ENCODE data around the gene ZNF584.
A peak's percentile ranks its signal among the peaks of the same experiment; 100 is the strongest.

Gene ZNF584

DNA sequence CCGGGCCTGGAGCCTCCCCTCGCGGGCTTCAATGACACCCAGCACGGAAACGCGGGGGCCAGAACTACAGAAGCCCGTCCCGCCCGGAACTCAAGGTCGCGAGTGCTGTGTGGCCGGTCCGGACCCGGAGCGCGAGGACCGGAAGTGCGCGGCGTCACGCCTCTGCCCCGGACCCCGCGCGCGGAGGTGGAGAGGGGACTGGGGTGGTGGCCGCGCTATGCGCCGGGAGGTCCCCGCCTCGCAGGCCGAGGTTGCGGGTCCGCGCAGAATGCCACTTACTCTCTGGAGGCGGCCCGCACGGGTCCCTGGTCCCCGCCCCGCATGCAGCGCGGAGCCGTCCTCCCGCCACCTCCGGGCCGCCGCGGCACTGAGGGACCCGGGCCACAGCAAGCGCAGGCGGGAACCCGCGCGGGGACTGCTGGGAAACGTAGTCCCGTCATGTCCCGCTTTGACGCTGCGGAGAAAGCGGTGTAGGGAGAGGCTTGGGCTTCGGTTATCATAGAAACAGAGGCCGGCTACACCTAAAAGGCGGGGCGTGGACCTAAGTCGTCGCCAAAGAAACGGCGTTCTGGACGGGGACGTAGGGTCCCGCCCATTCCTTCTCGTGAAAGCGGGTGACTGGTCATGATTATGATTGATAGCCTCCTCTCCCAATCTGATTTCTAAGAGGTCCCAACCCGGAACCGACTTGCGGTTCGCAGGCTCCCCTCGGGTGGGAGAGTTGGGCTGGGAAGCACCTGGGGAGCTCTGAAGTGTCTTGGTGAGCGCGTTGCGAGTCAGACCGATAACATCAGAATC is 27.6 kb upstream of the ZNF584 start, which contains the start of gene ZNF837:
TSS of gene ZNF837 (minus strand) at position 369 of the 798 bp plus-strand sequence. CDS start 11,698 bp downstream, outside the sequence.
- peak; percentile 93 for ATAC-seq
- Mint-ChIP-seq H3K36me3 (no peaks in the 10 kb centered on the region), H3K9me3 (no peaks in the 10 kb centered on the region), H3K27me3 (no peaks in the 10 kb centered on the region), H3K4me1 (peaks cover 43% of the 10 kb centered on the region), H3K27ac (peak within 1 kb of the TSS; percentile 96), H3K4me3 (peak within 1 kb of the TSS; percentile 88)

DNA sequence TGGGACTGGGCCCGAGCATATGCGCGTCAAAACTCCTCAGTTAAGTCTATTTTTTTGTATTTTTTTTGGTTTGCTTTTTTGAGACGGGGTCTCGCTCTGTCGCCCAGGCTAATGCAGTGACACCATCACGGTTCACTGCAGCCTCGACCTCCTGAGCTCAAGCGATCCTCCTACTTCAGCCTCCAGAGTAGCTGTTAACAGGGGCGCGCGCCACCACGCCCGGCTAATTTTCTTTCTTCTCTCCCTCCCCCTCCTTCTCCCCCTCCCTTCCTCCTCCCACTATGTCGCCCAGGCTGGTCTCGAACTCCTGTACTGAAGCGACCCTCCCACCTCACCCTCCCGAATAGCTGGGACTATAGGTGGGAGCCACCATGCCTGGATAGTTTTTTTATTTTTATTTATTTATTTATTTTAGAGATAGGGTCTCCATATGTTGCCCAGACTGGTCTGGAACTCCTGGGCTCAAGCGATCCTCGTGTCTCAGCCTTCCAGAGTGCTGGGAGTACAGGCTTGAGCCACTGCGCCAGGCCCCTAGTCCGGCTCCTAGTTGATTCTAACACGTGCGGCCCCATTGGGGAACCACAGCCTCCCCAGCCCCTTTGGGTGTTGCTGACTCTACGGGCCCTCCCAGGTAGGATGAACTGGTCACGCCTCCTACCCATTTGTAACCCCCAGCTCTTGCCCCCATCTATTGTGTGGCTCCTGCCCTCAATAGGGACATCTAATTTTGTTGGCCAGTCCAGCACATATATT is 26.8 kb upstream of the ZNF584 start:
- Mint-ChIP-seq H3K27ac (peak overlapping the region; percentile 96), H3K4me1 (peaks cover 48% of the 10 kb centered on the region), H3K9me3 (no peaks in the 10 kb centered on the region), H3K27me3 (no peaks in the 10 kb centered on the region), H3K4me3 (peak overlapping the region; percentile 88), H3K36me3 (no peaks in the 10 kb centered on the region)
- ATAC-seq = no peak

DNA sequence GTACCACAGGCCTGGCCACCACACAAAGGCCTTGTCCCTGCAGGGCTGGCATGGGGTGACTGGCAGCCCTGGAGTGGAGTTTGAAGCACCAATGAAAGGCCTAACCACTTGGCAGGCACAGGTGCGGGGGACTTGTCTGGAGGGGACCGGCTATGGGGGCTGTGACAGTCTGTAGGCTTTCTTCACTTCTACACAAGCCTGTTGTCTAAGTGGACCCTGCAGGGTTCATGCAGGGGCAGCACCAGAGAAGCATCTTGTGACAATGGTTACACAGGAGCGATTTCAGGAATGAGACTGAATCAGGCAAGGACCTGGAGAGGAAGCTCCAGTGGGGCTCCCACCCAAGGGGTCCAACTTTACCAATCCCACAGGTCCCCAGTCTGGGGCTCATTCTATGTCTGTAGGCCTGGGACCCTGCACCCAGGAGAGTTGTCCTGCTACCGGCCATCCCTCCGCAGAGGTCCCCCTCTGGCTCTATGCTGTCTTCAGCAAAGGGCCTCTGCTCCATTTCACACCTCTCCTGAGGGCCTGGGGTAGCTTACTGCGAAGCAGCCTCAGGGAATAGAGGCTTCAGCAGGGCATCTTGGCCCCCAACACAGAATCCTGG is 25.3 kb upstream of the ZNF584 start:
- Mint-ChIP-seq H3K27ac (no peak overlapping the region), H3K9me3 (no peaks in the 10 kb centered on the region), H3K36me3 (peaks cover 4% of the 10 kb centered on the region), H3K27me3 (no peaks in the 10 kb centered on the region), H3K4me1 (peaks cover 53% of the 10 kb centered on the region), H3K4me3 (no peak overlapping the region)
- ATAC-seq = no peak

DNA sequence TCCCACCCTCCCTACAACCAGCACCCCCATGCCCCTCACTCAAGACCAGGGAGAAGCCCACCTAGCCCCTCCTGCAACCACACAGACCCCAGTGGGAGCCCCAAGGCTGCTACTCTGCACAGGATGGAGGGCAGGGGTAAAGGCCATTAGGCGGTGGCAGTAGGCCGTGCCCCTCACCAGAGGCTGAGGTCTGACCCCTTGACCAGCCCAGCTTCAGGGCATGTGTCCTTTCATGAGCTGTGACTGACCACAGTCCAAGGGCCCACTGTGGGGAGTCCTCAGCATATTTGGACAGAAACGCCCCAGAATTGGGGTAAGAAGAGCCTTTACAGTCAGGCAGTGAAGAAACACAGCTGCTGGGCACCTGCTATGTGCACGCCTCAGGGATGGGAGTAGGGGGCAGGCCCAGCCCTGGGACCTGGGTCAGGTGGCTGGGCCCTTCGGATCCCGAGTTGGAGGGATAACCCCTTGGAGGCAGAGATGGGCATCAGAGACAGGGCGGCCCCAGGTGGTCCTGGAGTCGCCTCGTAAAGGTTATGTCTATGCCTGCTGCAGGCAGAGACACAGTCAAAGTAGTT is 23.0 kb upstream of the ZNF584 start:
- Mint-ChIP-seq H3K27ac (peak overlapping the region; percentile 97), H3K4me3 (peak overlapping the region; percentile 92), H3K27me3 (no peaks in the 10 kb centered on the region), H3K4me1 (peaks cover 46% of the 10 kb centered on the region), H3K9me3 (no peaks in the 10 kb centered on the region), H3K36me3 (peaks cover 17% of the 10 kb centered on the region)
- no peak for ATAC-seq

DNA sequence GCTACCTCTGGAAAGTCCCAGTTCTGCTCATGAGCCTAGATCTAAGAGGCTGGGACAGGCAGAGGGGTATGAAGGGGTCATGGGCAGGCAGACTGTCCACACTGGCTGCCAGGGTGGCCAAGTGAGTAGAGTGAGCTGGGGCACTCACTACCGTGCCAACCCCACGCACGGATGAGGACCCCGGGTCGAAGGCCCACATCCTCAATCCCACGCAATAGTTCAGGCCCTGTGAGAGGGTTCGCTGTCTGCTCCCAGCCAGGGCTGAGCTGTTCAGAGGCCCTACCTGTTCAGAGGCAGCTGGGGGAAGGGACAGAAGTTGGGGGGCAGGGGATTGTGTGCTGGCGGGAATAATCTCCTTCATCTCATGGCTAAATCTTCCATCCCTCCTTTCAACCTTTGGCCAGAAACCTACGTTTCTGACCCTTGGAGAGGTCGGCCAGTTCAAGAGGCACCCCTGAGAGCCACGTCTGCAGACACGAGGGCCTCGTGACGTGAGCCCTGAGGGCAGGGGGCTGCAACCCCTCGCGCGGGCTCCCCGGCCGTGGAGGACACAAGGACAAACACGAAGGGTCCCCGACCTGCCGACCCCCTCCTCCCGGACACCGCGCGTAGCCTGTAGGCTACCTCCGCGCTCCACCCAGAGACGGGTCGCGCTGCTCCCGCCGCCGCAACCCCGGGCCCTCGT is 22.4 kb upstream of the ZNF584 start:
- Mint-ChIP-seq H3K36me3 (peaks cover 23% of the 10 kb centered on the region), H3K27me3 (no peaks in the 10 kb centered on the region), H3K27ac (peak overlapping the region; percentile 97), H3K4me1 (peaks cover 50% of the 10 kb centered on the region), H3K9me3 (no peaks in the 10 kb centered on the region), H3K4me3 (peak overlapping the region; percentile 92)
- peak; percentile 17 for ATAC-seq

DNA sequence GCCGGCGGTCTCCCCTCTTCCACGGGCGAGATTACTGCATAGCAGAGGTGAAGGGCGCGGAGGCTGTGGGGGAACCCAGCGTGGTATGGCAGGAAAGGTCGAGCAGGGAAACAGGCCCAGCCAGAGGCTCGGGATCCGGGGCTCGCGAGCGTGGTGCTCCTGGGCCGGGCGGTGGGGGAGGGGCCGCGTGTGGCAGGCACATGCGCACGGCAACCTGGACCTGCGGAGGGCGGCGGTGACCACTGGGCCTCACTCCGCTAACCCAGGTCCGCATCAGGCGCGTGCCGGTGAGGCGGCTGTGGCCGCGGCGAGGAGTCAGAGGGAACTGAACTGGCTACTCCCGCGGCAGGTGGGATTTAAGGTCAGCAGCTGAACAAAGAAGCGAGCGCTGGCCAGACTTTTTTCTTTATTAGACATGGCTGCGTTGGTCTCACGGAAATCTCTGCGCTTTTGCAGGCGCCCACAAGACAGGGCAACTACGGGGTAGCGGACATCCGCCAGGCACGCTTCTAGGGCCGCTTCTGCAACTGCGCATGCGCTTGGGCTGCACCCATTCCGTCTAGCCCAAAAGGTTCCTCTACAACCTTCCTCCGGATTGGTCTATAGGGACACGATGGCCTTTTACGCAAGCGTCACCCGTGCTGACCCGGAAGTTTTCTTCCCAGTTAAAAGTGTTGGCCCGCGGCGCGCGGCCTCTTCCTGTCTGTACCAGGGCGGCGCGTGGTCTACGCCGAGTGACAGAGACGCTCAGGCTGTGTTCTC is 21.7 kb upstream of the ZNF584 start, which contains the start of gene RPS5:
TSS of gene RPS5 (plus strand) at position 694 of the 762 bp plus-strand sequence. CDS start 869 bp downstream, outside the sequence.
- Mint-ChIP-seq H3K27me3 (no peaks in the 10 kb centered on the region), H3K4me1 (peaks cover 49% of the 10 kb centered on the region), H3K27ac (peak within 1 kb of the TSS; percentile 97), H3K9me3 (no peaks in the 10 kb centered on the region), H3K36me3 (peaks cover 24% of the 10 kb centered on the region), H3K4me3 (peak within 1 kb of the TSS; percentile 92)
- peak; percentile 95 for ATAC-seq

DNA sequence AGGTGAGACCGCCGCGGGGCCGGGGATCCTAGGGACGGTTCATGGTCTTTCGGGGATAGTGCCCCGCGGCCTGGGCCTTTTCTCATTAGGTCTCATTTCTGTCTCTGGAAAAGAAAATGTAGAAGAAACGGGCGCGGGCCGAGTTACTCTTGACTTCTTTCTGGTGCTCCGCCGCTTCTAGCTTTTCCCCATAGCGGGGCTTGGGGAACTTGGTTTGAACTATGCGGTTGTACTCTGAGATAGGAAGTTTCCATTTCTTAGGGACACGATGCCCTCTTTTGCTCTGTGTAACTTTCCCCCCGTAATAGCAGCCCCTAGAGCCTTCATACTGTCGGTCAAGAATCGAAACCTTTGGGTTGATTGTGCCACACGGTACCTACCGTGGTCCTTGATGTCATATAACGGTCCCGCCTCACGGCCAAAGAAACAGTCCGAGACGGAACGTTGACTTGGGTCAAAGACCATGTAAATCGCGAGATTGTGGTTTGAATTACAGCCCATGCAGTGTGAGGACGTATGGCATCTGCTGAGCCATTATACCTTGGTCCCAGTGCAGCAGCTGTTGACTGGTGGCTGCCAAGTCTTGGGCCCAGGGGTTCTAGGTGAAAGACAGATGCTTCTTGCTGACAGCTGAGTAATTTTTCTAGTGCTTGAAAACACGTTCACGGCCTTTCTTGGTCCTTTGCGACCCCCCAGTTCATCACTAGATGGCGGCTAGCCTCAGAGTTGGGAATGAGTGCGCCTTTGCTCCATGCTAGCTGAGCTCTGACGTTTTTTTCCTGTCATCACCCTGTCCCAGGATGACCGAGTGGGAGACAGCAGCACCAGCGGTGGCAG is 20.9 kb upstream of the ZNF584 start:
- peak overlapping the region; percentile 97 for H3K27ac Mint-ChIP-seq
- no peaks in the 10 kb centered on the region for H3K9me3 Mint-ChIP-seq
- ATAC-seq = no peak
- H3K4me1 Mint-ChIP-seq = peaks cover 41% of the 10 kb centered on the region
- peaks cover 30% of the 10 kb centered on the region for H3K36me3 Mint-ChIP-seq
- peak overlapping the region; percentile 92 for H3K4me3 Mint-ChIP-seq
- no peaks in the 10 kb centered on the region for H3K27me3 Mint-ChIP-seq

DNA sequence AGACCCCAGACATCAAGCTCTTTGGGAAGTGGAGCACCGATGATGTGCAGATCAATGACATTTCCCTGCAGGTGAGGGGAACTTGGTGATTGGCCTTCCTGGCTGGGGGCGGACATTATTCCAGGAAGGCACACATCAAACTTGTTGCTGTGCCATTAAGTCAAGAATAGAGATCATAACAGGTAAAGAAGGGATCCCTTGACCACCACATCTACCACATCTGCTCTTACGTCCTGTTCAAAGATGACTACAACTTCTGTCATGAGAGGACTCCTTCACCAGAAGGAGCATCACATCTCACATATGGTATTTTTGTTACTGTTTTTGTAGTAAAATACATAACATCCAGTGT is 20.3 kb upstream of the ZNF584 start:
- H3K27me3 Mint-ChIP-seq = no peaks in the 10 kb centered on the region
- peaks cover 37% of the 10 kb centered on the region for H3K4me1 Mint-ChIP-seq
- H3K9me3 Mint-ChIP-seq = no peaks in the 10 kb centered on the region
- H3K4me3 Mint-ChIP-seq = peak overlapping the region; percentile 92
- no peak for ATAC-seq
- H3K27ac Mint-ChIP-seq = peak overlapping the region; percentile 97
- H3K36me3 Mint-ChIP-seq = peaks cover 36% of the 10 kb centered on the region

DNA sequence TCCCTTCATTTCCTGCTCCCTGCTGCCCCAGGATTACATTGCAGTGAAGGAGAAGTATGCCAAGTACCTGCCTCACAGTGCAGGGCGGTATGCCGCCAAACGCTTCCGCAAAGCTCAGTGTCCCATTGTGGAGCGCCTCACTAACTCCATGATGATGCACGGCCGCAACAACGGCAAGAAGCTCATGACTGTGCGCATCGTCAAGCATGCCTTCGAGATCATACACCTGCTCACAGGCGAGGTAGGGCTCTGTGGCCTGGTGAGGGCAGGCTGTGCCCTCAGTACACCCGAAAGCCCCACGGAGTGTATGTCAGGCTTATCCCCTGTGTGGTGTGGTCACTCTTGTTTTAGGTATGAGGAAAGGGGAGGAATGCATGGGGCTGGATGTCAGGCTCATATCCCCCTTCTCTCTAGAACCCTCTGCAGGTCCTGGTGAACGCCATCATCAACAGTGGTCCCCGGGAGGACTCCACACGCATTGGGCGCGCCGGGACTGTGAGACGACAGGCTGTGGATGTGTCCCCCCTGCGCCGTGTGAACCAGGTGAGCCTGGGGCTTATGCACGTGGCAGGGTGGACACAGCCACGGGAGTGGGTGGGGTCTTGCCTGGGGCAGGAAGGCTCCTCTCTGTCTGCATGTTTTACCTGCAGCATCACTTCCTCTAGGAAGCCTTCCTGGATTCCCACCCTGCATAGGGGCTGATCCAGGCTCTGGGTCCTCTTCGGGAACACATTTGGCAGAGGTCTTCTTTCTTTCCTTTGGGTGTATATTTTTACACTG is 15.3 kb upstream of the ZNF584 start:
- H3K9me3 Mint-ChIP-seq = no peaks in the 10 kb centered on the region
- H3K4me3 Mint-ChIP-seq = no peak overlapping the region
- peaks cover 27% of the 10 kb centered on the region for H3K27me3 Mint-ChIP-seq
- peaks cover 58% of the 10 kb centered on the region for H3K36me3 Mint-ChIP-seq
- no peak overlapping the region for H3K27ac Mint-ChIP-seq
- peaks cover 31% of the 10 kb centered on the region for H3K4me1 Mint-ChIP-seq
- ATAC-seq = no peak

DNA sequence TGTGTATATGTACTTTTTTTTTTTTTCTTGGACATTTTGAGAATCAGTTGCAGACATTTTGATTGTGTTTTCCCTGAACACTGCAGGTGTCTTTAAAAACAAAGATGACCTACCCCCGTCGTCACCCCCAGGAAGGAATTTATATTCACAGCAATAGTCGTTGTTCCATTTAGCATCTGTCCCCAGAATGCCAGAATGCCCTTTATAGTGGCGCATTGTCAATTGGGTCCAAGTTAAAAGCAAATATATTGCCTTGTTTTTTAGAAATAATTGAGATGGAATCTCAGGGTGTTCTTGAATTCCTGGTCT is 14.8 kb upstream of the ZNF584 start:
- peaks cover 53% of the 10 kb centered on the region for H3K36me3 Mint-ChIP-seq
- no peak for ATAC-seq
- H3K27me3 Mint-ChIP-seq = peaks cover 31% of the 10 kb centered on the region
- H3K4me1 Mint-ChIP-seq = peaks cover 26% of the 10 kb centered on the region
- H3K27ac Mint-ChIP-seq = no peak overlapping the region
- no peak overlapping the region for H3K4me3 Mint-ChIP-seq
- no peaks in the 10 kb centered on the region for H3K9me3 Mint-ChIP-seq

DNA sequence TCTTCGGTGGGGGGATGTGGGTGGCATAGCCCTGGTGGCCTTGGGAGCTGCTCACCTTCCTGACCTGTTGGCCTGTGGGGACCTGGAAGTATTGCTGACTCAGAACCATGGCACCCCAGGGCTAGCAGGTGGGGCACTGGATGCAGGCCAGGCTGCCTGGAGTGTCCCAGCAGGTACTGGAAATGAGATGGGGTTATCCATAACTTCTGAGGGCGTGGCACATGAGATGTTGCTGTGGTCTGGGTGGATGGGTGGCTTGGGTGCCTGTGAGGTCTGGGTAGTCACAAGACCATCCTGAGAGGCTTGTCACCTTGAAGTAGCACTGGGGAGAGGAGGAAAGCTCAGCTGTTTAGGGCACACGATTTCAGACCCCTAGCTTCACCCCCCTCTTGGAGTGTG is 13.6 kb upstream of the ZNF584 start:
- no peak for ATAC-seq
- H3K27ac Mint-ChIP-seq = no peak overlapping the region
- no peaks in the 10 kb centered on the region for H3K9me3 Mint-ChIP-seq
- peaks cover 31% of the 10 kb centered on the region for H3K27me3 Mint-ChIP-seq
- H3K4me3 Mint-ChIP-seq = no peak overlapping the region
- H3K36me3 Mint-ChIP-seq = peaks cover 45% of the 10 kb centered on the region
- peaks cover 18% of the 10 kb centered on the region for H3K4me1 Mint-ChIP-seq

DNA sequence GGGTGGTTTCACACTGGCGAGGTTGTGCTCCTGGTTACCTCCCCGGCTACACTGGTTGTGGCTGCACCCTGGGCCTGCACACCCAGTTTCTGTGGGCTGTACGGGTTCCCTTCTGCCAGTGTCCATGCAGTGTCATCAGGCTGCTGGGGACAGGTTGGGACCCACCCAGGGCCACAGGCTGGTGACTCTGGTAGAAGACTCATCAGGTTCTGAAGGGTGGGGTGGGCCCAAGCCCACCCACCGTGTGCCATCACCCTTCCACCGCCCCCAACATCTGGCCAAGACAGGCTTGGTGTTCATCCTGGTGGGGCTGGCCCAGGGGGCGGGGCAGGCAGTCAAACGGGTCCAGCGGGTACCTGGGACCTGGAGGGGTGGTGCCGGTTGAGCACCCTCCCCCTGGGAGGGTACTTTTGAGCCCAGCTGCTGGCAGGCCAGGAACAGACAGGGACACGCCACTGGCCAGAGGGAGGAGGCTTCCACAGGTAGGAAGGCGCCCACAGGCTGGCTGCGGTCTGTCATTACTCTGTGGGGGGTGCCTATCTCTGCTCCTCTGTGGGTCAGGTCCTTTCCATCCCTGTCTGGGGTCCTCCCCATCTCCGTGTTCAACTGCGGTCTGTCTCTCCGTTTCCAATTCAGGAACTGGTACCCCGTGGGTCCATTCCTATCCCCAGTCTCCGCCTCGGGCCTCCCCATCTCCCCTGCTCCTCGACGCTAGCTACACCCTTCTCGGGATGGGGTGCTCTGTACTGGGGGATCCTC is 13.1 kb upstream of the ZNF584 start, which contains the start of gene RNF225:
TSS of gene RNF225 (plus strand) at position 437 of the 759 bp plus-strand sequence. CDS start 434 bp downstream, outside the sequence.
- H3K27ac Mint-ChIP-seq = no peak within 1 kb of the TSS
- H3K4me1 Mint-ChIP-seq = peaks cover 20% of the 10 kb centered on the region
- H3K4me3 Mint-ChIP-seq = no peak within 1 kb of the TSS
- no peaks in the 10 kb centered on the region for H3K9me3 Mint-ChIP-seq
- peak; percentile 40 for ATAC-seq
- peaks cover 31% of the 10 kb centered on the region for H3K27me3 Mint-ChIP-seq
- H3K36me3 Mint-ChIP-seq = peaks cover 45% of the 10 kb centered on the region

Data from stimulated activated memory B cell treated with anti-CD40 and anti-IgM and Interleukin-4, amounts not matched to agents 10 μg/mL and 1 μg/mL and 100 μg/mL, for 72 hours (primary cell).